Omental fat pad (tissue), 4 donors: ENCODE measurements around the gene ADAMTS8. TPM values are rescaled to one million over a fixed set of nuclear protein-coding genes. Genes with fewer than 3 reads are reported as not detected.

Experiments used
- ATAC-seq: fragments of 150-250 bp; one replicate; pipeline ENCODE4 v1.9.1; 2016; ENCODE audit warnings: mild to moderate bottlenecking, moderate library complexity; ENCODE audit not compliant: low FRiP score
- DNase-seq: peaks from one replicate; pipeline ENCODE4 v3.0.0-alpha.2; 2019; ENCODE audit warnings: low spot score
- CTCF ChIP-seq, 3 donors: fragments of 450-650 bp; IDR thresholded peaks; one replicate each; pipeline ENCODE4 v1.5.1; 2016 to 2017; ENCODE audit warnings: antibody characterized with exemption in 3 of 3, mild to moderate bottlenecking in 3 of 3, moderate library complexity in 2 of 3
- total RNA-seq, 4 donors: library from RNA; depleted of rRNA; stranded (reverse); fragments of >200 nt; gene quantifications; one replicate each; pipeline ENCODE4 v1.1.0, GENCODE V29; 2016

The ADAMTS8 gene, protein sequence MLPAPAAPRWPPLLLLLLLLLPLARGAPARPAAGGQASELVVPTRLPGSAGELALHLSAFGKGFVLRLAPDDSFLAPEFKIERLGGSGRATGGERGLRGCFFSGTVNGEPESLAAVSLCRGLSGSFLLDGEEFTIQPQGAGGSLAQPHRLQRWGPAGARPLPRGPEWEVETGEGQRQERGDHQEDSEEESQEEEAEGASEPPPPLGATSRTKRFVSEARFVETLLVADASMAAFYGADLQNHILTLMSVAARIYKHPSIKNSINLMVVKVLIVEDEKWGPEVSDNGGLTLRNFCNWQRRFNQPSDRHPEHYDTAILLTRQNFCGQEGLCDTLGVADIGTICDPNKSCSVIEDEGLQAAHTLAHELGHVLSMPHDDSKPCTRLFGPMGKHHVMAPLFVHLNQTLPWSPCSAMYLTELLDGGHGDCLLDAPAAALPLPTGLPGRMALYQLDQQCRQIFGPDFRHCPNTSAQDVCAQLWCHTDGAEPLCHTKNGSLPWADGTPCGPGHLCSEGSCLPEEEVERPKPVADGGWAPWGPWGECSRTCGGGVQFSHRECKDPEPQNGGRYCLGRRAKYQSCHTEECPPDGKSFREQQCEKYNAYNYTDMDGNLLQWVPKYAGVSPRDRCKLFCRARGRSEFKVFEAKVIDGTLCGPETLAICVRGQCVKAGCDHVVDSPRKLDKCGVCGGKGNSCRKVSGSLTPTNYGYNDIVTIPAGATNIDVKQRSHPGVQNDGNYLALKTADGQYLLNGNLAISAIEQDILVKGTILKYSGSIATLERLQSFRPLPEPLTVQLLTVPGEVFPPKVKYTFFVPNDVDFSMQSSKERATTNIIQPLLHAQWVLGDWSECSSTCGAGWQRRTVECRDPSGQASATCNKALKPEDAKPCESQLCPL
- total RNA-seq: 1 to 10 TPM in 1 of 4 donors, under 1 TPM in 3; 0.13 to 1.2 (median 0.22) TPM

DNA sequence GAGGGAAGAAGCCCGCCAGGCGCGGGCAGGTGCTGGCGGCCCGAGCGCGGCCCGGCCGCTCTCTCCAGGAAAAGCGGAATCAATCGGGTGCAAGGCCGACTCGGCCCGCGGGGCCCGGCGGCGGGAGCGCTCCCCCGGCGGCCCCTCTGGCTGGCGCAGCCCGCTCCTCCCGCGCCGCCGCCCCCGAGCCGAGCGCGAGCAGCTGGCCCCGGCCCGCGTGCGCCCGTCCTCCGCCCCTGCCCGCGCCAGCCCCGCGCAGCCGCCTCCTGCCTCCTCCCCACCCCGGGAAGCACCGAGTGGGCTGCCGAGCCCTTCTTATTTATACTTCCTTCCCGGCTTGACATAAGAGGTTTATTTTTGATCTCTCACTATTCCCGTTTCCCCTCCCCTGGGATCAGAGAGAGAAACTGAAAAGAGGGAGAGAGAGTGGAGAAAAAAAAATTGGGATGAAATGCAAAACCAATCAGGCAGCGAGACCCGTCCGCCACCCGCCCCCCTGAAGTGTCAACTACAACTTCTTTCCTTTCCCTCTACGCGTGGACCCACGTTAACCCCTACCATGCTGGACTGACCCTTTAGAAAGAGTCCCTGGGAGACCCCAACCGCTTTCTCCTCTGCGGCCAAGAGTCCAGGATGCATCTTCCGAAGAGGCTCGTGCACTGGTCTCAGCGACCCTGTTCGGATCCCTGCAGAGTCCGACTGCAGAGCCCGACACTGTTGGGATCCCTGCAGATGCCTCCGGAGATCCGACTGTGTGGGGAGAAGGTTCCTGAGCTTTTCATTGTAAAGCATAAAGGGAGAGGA is at the start of gene ADAMTS8:
TSS of gene ADAMTS8 (minus strand) at position 294 of the 804 bp plus-strand sequence. CDS start 323 bp downstream, outside the sequence.
- no peak for DNase-seq
- no peak for ATAC-seq
- no peak for TF ChIP-seq CTCF (IDR thresholded peaks at IDR 0.05)

- ATAC-seq (peak; percentile 3), DNase-seq (no peak)
- TF ChIP-seq CTCF (IDR thresholded peaks at IDR 0.05): no peak
Observed at GRCh38 chr11:130477586-130478203, 49.3 kb upstream of the ADAMTS8 start.

- DNase-seq: no peak
- TF ChIP-seq CTCF (IDR thresholded peaks at IDR 0.05): no peak
- no peak for ATAC-seq
Observed at GRCh38 chr11:130476922-130477491, 48.6 kb upstream of the ADAMTS8 start.

GRCh38 chr11:130476200-130476921 is 48.0 kb upstream of the ADAMTS8 start:
- no peak for TF ChIP-seq CTCF (IDR thresholded peaks at IDR 0.05)
- ATAC-seq (no peak), DNase-seq (no peak)

GRCh38 chr11:130475426-130476053 is 47.1 kb upstream of the ADAMTS8 start:
- no peak for TF ChIP-seq CTCF (IDR thresholded peaks at IDR 0.05)
- ATAC-seq: no peak
- DNase-seq: no peak
